IMR-90 (cell line): ENCODE data around the gene MRPL12. TPM values are rescaled to one million over a fixed set of nuclear protein-coding genes. Genes with fewer than 3 reads are reported as not detected.

Experiments used
- ATAC-seq: fragments of 200-7000 bp; cut with Tn5 transposase; 2 replicates; pipeline ENCODE4 v1.9.1; 2020; ENCODE audit warnings: low read depth, mild to moderate bottlenecking, moderate library complexity
- BruUV-seq: library from RNA; stranded (reverse); fragments of 400-500 nt; replicated peaks from 2 replicates; lab custom pipeline; 2021; lab: Mats Ljungman, UMichigan
- CTCF ChIA-PET: fragments of 300-600 bp; formaldehyde crosslinking; extraction: SDS; loops from one replicate; lab custom pipeline; 2021; ENCODE audit warnings: antibody characterized with exemption; lab: Yijun Ruan, JAX
- POLR2A ChIA-PET: fragments of 300-600 bp; sonication (Branson Sonifier 250); formaldehyde crosslinking; loops from one replicate; lab custom pipeline; 2022; ENCODE audit warnings: antibody characterized with exemption; ENCODE audit not compliant: unreplicated experiment; lab: Charles Lee
- DNase-seq: peaks from one replicate; pipeline ENCODE4 v3.0.0; 2013
- H2AFZ ChIP-seq: replicated peaks from 2 replicates; pipeline ENCODE3; 2013; ENCODE audit warnings: low read length, mild to moderate bottlenecking; ENCODE audit not compliant: poor library complexity
- H2AK5ac ChIP-seq: 2 replicates; pipeline ENCODE4 v1.6.1; 2013; ENCODE audit warnings: low read depth, low read length, inconsistent platforms
- H2AK9ac ChIP-seq: replicated peaks from 2 replicates; pipeline ENCODE3; 2013; ENCODE audit warnings: mild to moderate bottlenecking, low read depth, low read length, moderate library complexity; ENCODE audit not compliant: poor library complexity
- H2BK120ac ChIP-seq: 2 replicates; pipeline ENCODE4 v1.6.1; 2013; ENCODE audit warnings: low read depth, low read length, inconsistent platforms
- H2BK15ac ChIP-seq: 3 replicates; pipeline ENCODE4 v1.6.1; 2013; ENCODE audit warnings: low read depth, low read length, inconsistent platforms
- H2BK20ac ChIP-seq: 2 replicates; pipeline ENCODE4 v1.6.1; 2013; ENCODE audit warnings: low read depth, mild to moderate bottlenecking, inconsistent platforms, low read length, moderate library complexity
- H2BK5ac ChIP-seq: 2 replicates; pipeline ENCODE4 v1.6.1; 2013; ENCODE audit warnings: mild to moderate bottlenecking, low read depth, low read length, inconsistent platforms; ENCODE audit not compliant: poor library complexity, severe bottlenecking
- H3K14ac ChIP-seq: replicated peaks from 2 replicates; pipeline ENCODE4 v1.6.1; 2013; ENCODE audit warnings: low read depth, low read length, inconsistent platforms
- H3K18ac ChIP-seq: 2 replicates; pipeline ENCODE4 v1.6.1; 2013; ENCODE audit warnings: low read depth, low read length, control low read depth
- H3K23ac ChIP-seq: 2 replicates; pipeline ENCODE4 v1.6.1; 2013; ENCODE audit warnings: low read depth, low read length, inconsistent platforms
- H3K27ac ChIP-seq: 2 replicates; pipeline ENCODE4 v1.5.1; 2013; ENCODE audit warnings: mild to moderate bottlenecking, control low read depth, low read length; ENCODE audit not compliant: insufficient read depth
- H3K27me3 ChIP-seq: 2 replicates; pipeline ENCODE4 v1.6.1; 2013; ENCODE audit warnings: low read length; ENCODE audit not compliant: control insufficient read depth, insufficient read depth
- H3K36me3 ChIP-seq: 2 replicates; pipeline ENCODE4 v1.6.1; 2013; ENCODE audit warnings: low read length, mixed read lengths; ENCODE audit not compliant: control insufficient read depth, insufficient read depth
- H3K4ac ChIP-seq: 2 replicates; pipeline ENCODE4 v1.6.1; 2013; ENCODE audit warnings: low read depth, low read length, inconsistent platforms
- H3K4me1 ChIP-seq: 2 replicates; pipeline ENCODE4 v1.6.1; 2013; ENCODE audit warnings: low read length, mixed read lengths; ENCODE audit not compliant: control insufficient read depth, insufficient read depth
- H3K4me2 ChIP-seq: 2 replicates; pipeline ENCODE4 v1.6.1; 2013; ENCODE audit warnings: low read depth, mild to moderate bottlenecking, control low read depth, low read length, moderate library complexity
- H3K4me3 ChIP-seq: 2 replicates; pipeline ENCODE4 v1.5.1; 2013; ENCODE audit warnings: low read depth, mild to moderate bottlenecking, control low read depth, low read length, moderate library complexity; ENCODE audit not compliant: insufficient read depth
- H3K56ac ChIP-seq: 2 replicates; pipeline ENCODE4 v1.6.1; 2013; ENCODE audit warnings: low read length, inconsistent platforms; ENCODE audit not compliant: insufficient read depth; ENCODE audit errors: extremely low read depth
- H3K79me1 ChIP-seq, 2 experiments: 2 replicates each; pipeline ENCODE4 v1.6.1; 2013; ENCODE audit warnings: low read length in 2 of 2, inconsistent platforms in 1 of 2, low read depth in 1 of 2
- H3K9ac ChIP-seq: 2 replicates; pipeline ENCODE4 v1.6.1; 2013; ENCODE audit warnings: low read depth, low read length, control low read depth
- H3K9me1 ChIP-seq: 2 replicates; pipeline ENCODE4 v1.6.1; 2013; ENCODE audit warnings: low read length, inconsistent platforms; ENCODE audit not compliant: insufficient read depth
- H3K9me3 ChIP-seq: 2 replicates; pipeline ENCODE4 v1.6.1; 2013; ENCODE audit warnings: low read length; ENCODE audit not compliant: control insufficient read depth, insufficient read depth
- H4K20me1 ChIP-seq: 2 replicates; pipeline ENCODE4 v1.6.1; 2013; ENCODE audit warnings: low read length, inconsistent platforms; ENCODE audit not compliant: insufficient read depth
- H4K5ac ChIP-seq: 2 replicates; pipeline ENCODE4 v1.6.1; 2013; ENCODE audit warnings: mild to moderate bottlenecking, low read depth, low read length, control low read depth
- H4K8ac ChIP-seq, 2 experiments: 2 replicates each; pipeline ENCODE4 v1.6.1; 2013; ENCODE audit warnings: low read depth in 2 of 2, low read length in 2 of 2, control low read depth in 1 of 2, inconsistent platforms in 1 of 2
- H4K91ac ChIP-seq: 2 replicates; pipeline ENCODE4 v1.6.1; 2013; ENCODE audit warnings: low read depth, low read length, inconsistent platforms; ENCODE audit not compliant: insufficient read depth
- MXI1 ChIP-seq: IDR thresholded peaks from 2 replicates; pipeline ENCODE4 v1.6.1; 2012; ENCODE audit warnings: low read depth, mild to moderate bottlenecking, low read length, moderate library complexity, borderline replicate concordance
- SMC3 ChIP-seq: fragments of 150-350 bp; IDR thresholded peaks from 2 replicates; pipeline ENCODE4 v1.6.1; 2016; ENCODE audit warnings: low read depth, mild to moderate bottlenecking, antibody characterized with exemption, low read length, moderate library complexity
- USF2 ChIP-seq: fragments of 150-350 bp; IDR thresholded peaks from 2 replicates; pipeline ENCODE4 v1.6.1; 2017; ENCODE audit warnings: mild to moderate bottlenecking, antibody characterized with exemption, low read length, low read depth
- WGBS, 2 experiments: methylation state at CpG; one replicate each; pipeline versions ENCODE4 v1.1.5 to v1.1.7; 2013; ENCODE audit warnings: missing lambda C conversion rate in 2 of 2; ENCODE audit not compliant: insufficient read length in 1 of 2; ENCODE audit errors: extremely low coverage in 2 of 2; 5-methylcytosine and 5-hydroxymethylcytosine counted together
- dilution Hi-C: fragments of 300-500 bp; cut with HindIII; formaldehyde crosslinking; loops from one replicate; pipeline ENCODE4 v1.14.3; 2018; ENCODE audit warnings: low sequenced_read_pairs; ENCODE audit not compliant: unreplicated experiment
- in situ Hi-C: fragments of 300-500 bp; cut with MboI; formaldehyde crosslinking; loops from 3 replicates; pipeline ENCODE4 v1.14.3; 2019; ENCODE audit warnings: low sequenced_read_pairs, inconsistent platforms, mixed read lengths
- intact Hi-C: fragments of 100-400 bp; cut with micrococcal nuclease; formaldehyde crosslinking; loops from 2 replicates; pipeline ENCODE4 v1.10.0; 2022
- polyA plus RNA-seq, 3 experiments: library from polyadenylated mRNA; depleted of rRNA; stranded (reverse); fragments of >200 nt; gene quantifications; 2 replicates each; pipeline ENCODE4 v1.2.3, GENCODE V29; 2012; ENCODE audit warnings: low replicate concordance in 1 of 3
- total RNA-seq: library from RNA; depleted of rRNA; stranded (reverse); fragments of >200 nt; gene quantifications from 2 replicates; pipeline ENCODE4 v1.2.3, GENCODE V29; 2012

The MRPL12 gene
- total and polyA plus RNA-seq, 2 of the 4 experiments (the other 2 are of a cell fraction): 17.2 to 111 TPM

- intact Hi-C loops (no loop called here), dilution Hi-C loops (no loop called here), in situ Hi-C loops (no loop called here)
- peak overlapping the region; percentile 75 for H2AK9ac ChIP-seq
- H3K9ac ChIP-seq: peak overlapping the region; percentile 61
- H3K27me3 ChIP-seq: no peaks in the 10 kb centered on the region
- H2BK15ac ChIP-seq: no peak overlapping the region
- H2BK20ac ChIP-seq: no peak overlapping the region
- TF ChIP-seq USF2 (no peak), SMC3 (no peak), MXI1 (peak; percentile 66; the same call in 1 of the 2 replicates)
- peaks cover 31% of the 10 kb centered on the region for H4K20me1 ChIP-seq
- H3K14ac ChIP-seq: peak overlapping the region; percentile 86
- H3K9me1 ChIP-seq: no peaks in the 10 kb centered on the region
- H2BK120ac ChIP-seq: no peak overlapping the region
- peak overlapping the region; percentile 87 for H2AK5ac ChIP-seq
- no peak overlapping the region for H4K91ac ChIP-seq
- CTCF ChIA-PET: no interaction called here
- peak overlapping the region; percentile 60 to 69; a peak in 3 of 4 replicates for H4K8ac ChIP-seq
- H3K4me3 ChIP-seq: peak overlapping the region; percentile 79
- peak overlapping the region; percentile 53 for H2BK5ac ChIP-seq
- peak overlapping the region; percentile 5; the same call in 1 of the 2 replicates for H4K5ac ChIP-seq
- H3K4me2 ChIP-seq: peak overlapping the region; percentile 76
- ATAC-seq: peak; percentile 16; the same call in 1 of the 2 replicates
- H3K23ac ChIP-seq: peak overlapping the region; percentile 34
- 63% methylated on average over 2 of the region's 27 CpGs; no CpG with 5 or more reads in 1 of the 2 experiments for WGBS, 2 experiments
- peak overlapping the region; percentile 43; the same call in 1 of the 2 replicates for H3K56ac ChIP-seq
- POLR2A ChIA-PET: no interaction called here
- H3K27ac ChIP-seq: peak overlapping the region; percentile 66
- H3K9me3 ChIP-seq: no peaks in the 10 kb centered on the region
- H3K79me1 ChIP-seq: peaks cover 12 to 51% of the 10 kb centered on the region in 2 experiments
- H3K4me1 ChIP-seq: peaks cover 7% of the 10 kb centered on the region
- no peak for DNase-seq
- H3K36me3 ChIP-seq: peaks cover 27% of the 10 kb centered on the region
- peak overlapping the region; percentile 64 for H3K4ac ChIP-seq
- no peak overlapping the region for H3K18ac ChIP-seq
- no TSS peak for BruUV-seq
- peak overlapping the region; percentile 93 for H2AFZ ChIP-seq
Observed at GRCh38 chr17:81703747-81704654, 834 bp downstream of the MRPL12 start.
